Endothelial cell of umbilical vein (primary cell): ENCODE measurements around the gene MBLAC1. TPM values are rescaled to one million over a fixed set of nuclear protein-coding genes. Genes with fewer than 3 reads are reported as not detected.

Experiments
- BruUV-seq: library from RNA; stranded (reverse); fragments of 400-500 nt; replicated peaks from 2 replicates; lab custom pipeline; 2021; lab: Mats Ljungman, UMichigan
- CTCF ChIA-PET: fragments of 300-600, 350-600 bp; sonication (Branson Sonifier 250); formaldehyde crosslinking; loops from one replicate; lab custom pipeline; 2021; ENCODE audit warnings: antibody characterized with exemption, inconsistent platforms; lab: Charles Lee
- POLR2A ChIA-PET: fragments of 300-600, 350-600 bp; sonication (Branson Sonifier 250); formaldehyde crosslinking; loops from one replicate; lab custom pipeline; 2021; ENCODE audit warnings: antibody characterized with exemption, inconsistent platforms; lab: Charles Lee
- DNase-seq: peaks from one replicate; pipeline ENCODE4 v3.0.0-alpha.2; 2011; ENCODE audit warnings: low read depth, low spot score
- FAIRE-seq: peaks from 2 replicates; lab custom pipeline; 2011; peaks lifted over from hg19 to GRCh38; lab: Jason Lieb, UNC
- H2AFZ ChIP-seq: 2 replicates; pipeline ENCODE4 v1.6.0; 2012; ENCODE audit warnings: low read depth, low read length, control low read depth, inconsistent platforms
- H3K27ac ChIP-seq: 2 replicates; pipeline ENCODE4 v1.5.1; 2011; ENCODE audit warnings: low read depth, mild to moderate bottlenecking, control low read depth, low read length, moderate library complexity; ENCODE audit not compliant: insufficient read depth
- H3K27me3 ChIP-seq, 2 experiments: 2 replicates each; pipeline versions ENCODE4 v1.6.0 to v1.6.1; 2011; ENCODE audit warnings: low read length in 2 of 2, mixed read lengths in 1 of 2; ENCODE audit not compliant: control insufficient read depth in 2 of 2, insufficient read depth in 2 of 2
- H3K36me3 ChIP-seq, 2 experiments: 2 replicates in 1 of 2; 3 replicates in 1 of 2; pipeline ENCODE4 v1.5.1; 2011; ENCODE audit warnings: low read length in 2 of 2, mild to moderate bottlenecking in 1 of 2, moderate library complexity in 1 of 2; ENCODE audit not compliant: control insufficient read depth in 2 of 2, insufficient read depth in 2 of 2; ENCODE audit errors: extremely low read depth in 1 of 2
- H3K4me1 ChIP-seq: 3 replicates; pipeline ENCODE4 v1.5.1; 2011; ENCODE audit warnings: mild to moderate bottlenecking, low read length; ENCODE audit not compliant: control insufficient read depth, insufficient read depth; ENCODE audit errors: extremely low read depth
- H3K4me2 ChIP-seq: 2 replicates; pipeline ENCODE4 v1.6.1; 2011; ENCODE audit warnings: low read length, control low read depth, mixed read lengths; ENCODE audit not compliant: insufficient read depth
- H3K4me3 ChIP-seq, 3 experiments: fragments of 200-600 bp in 1 of 3; sonication (generic), shearing (Covaris generic) in 1 of 3; replicated peaks in 1 of 3; 2 replicates each; pipeline ENCODE4 v1.5.1; 2011 to 2016; ENCODE audit warnings: control low read depth in 3 of 3, low read length in 3 of 3, mild to moderate bottlenecking in 2 of 3, inconsistent platforms in 1 of 3, low read depth in 1 of 3, moderate library complexity in 1 of 3; ENCODE audit not compliant: insufficient read depth in 1 of 3
- H3K79me2 ChIP-seq: 2 replicates; pipeline ENCODE4 v1.6.0; 2012; ENCODE audit warnings: low read length, inconsistent platforms; ENCODE audit not compliant: control insufficient read depth, insufficient read depth
- H3K9ac ChIP-seq: replicated peaks from 2 replicates; pipeline ENCODE3; 2011; ENCODE audit warnings: low read length, control low read depth; ENCODE audit not compliant: insufficient read depth; ENCODE audit errors: extremely low read depth
- H3K9me1 ChIP-seq: replicated peaks from 3 replicates; pipeline ENCODE4 v1.6.0; 2011; ENCODE audit warnings: mild to moderate bottlenecking, low read length; ENCODE audit not compliant: control insufficient read depth, insufficient read depth; ENCODE audit errors: extremely low read depth
- H3K9me3 ChIP-seq: replicated peaks from 2 replicates; pipeline ENCODE4 v1.5.1; 2012; ENCODE audit warnings: low read length, inconsistent platforms; ENCODE audit not compliant: control insufficient read depth, insufficient read depth
- H4K20me1 ChIP-seq: replicated peaks from 2 replicates; pipeline ENCODE3; 2011; ENCODE audit warnings: mild to moderate bottlenecking, low read length; ENCODE audit not compliant: control insufficient read depth, insufficient read depth; ENCODE audit errors: extremely low read depth
- CTCF ChIP-seq, 2 donors: IDR thresholded peaks; 1 replicate in 1 of 2; 2 replicates in 1 of 2; pipeline ENCODE4 v1.5.1; 2011; ENCODE audit warnings: low read length in 2 of 2, mild to moderate bottlenecking in 2 of 2, moderate library complexity in 2 of 2, control low read depth in 1 of 2, inconsistent platforms in 1 of 2, low read depth in 1 of 2; ENCODE audit not compliant: insufficient read depth in 1 of 2; ENCODE audit errors: extremely low read depth in 1 of 2
- EZH2 ChIP-seq: IDR thresholded peaks from 2 replicates; pipeline ENCODE4 v1.6.1; 2012; ENCODE audit warnings: borderline replicate concordance, low read depth, mild to moderate bottlenecking, moderate library complexity, low read length, inconsistent platforms; ENCODE audit not compliant: severe bottlenecking
- FOS ChIP-seq: IDR thresholded peaks from 2 replicates; pipeline ENCODE4 v1.6.1; 2011; ENCODE audit warnings: mild to moderate bottlenecking, low read length, moderate library complexity, borderline replicate concordance; ENCODE audit not compliant: insufficient read depth
- GATA2 ChIP-seq: IDR thresholded peaks from 2 replicates; pipeline ENCODE4 v1.7.0; 2011; ENCODE audit warnings: low read depth, mild to moderate bottlenecking, moderate library complexity, mixed read lengths, low read length; ENCODE audit not compliant: insufficient read length, insufficient read depth
- JUN ChIP-seq: IDR thresholded peaks from 2 replicates; pipeline ENCODE4 v1.6.1; 2011; ENCODE audit warnings: borderline replicate concordance, low read depth; ENCODE audit not compliant: insufficient read length, insufficient read depth
- MAX ChIP-seq: IDR thresholded peaks from 2 replicates; pipeline ENCODE4 v1.6.1; 2011; ENCODE audit not compliant: insufficient read depth, insufficient read length
- MYC ChIP-seq: IDR thresholded peaks from one replicate; pipeline ENCODE4 v1.6.1; 2011; ENCODE audit warnings: mild to moderate bottlenecking, low read depth, low read length
- POLR2A ChIP-seq: IDR thresholded peaks from 2 replicates; pipeline ENCODE4 v1.6.1; 2012; ENCODE audit warnings: low read depth, mild to moderate bottlenecking, control low read depth, low read length
- POLR2AphosphoS5 ChIP-seq: IDR thresholded peaks from 2 replicates; pipeline ENCODE4 v1.6.1; 2012; ENCODE audit warnings: low read depth, mild to moderate bottlenecking, control low read depth, low read length, moderate library complexity; ENCODE audit not compliant: insufficient read depth
- dilution Hi-C: fragments of 300-500 bp; cut with MboI; formaldehyde crosslinking; loops from one replicate; pipeline ENCODE4 v1.15.0; 2019; ENCODE audit warnings: low sequenced_read_pairs; ENCODE audit not compliant: extremely low pct_ligation_motif_present
- intact Hi-C: fragments of 100-400 bp; cut with micrococcal nuclease; formaldehyde crosslinking; loops from one replicate; pipeline ENCODE4 v1.10.0; 2022
- polyA plus RNA-seq, 4 experiments: library from polyadenylated mRNA; depleted of rRNA in 3 of 4; stranded (reverse) in 3 of 4; unstranded in 1 of 4; fragments of >200 nt; gene quantifications; 2 replicates each; pipeline versions ENCODE4 v1.2.1 to v1.2.3, GENCODE V29; 2011 to 2012; ENCODE audit warnings: missing spikeins in 1 of 4
- total RNA-seq: library from RNA; stranded (reverse); gene quantifications from 2 replicates; pipeline ENCODE4 v1.2.3, GENCODE V29; 2021

Gene MBLAC1
- total and polyA plus RNA-seq, 2 donors (not counting 3 experiments of a cell fraction or from before 2014, with no cell fraction given): 1.8 to 2.1 TPM

GRCh38 chr7:100090527-100091410 lies 36.0 kb upstream of the MBLAC1 start:
- Histone ChIP-seq H3K9me3 (no peaks in the 10 kb centered on the region), H3K4me2 (no peak overlapping the region), H3K4me1 (peaks cover 39% of the 10 kb centered on the region), H3K27me3 (no peaks in the 10 kb centered on the region), H3K79me2 (peaks cover 21% of the 10 kb centered on the region), H4K20me1 (no peaks in the 10 kb centered on the region), H2AFZ (no peak overlapping the region), H3K9ac (no peak overlapping the region), H3K9me1 (no peaks in the 10 kb centered on the region), H3K4me3 (no peak overlapping the region), H3K27ac (no peak overlapping the region), H3K36me3 (peaks cover 28 to 33% of the 10 kb centered on the region in 2 experiments)
- intact Hi-C loops: no loop called here
- ChIA-PET POLR2A (interaction anchor here (1.6 to 1.9 kb wide), 2 partner anchors 8 to 11 kb away, joined by 3 to 4 read pairs; partner anchors contain the start of genes AP4M1 and MCM7), CTCF (interaction anchor here (0.6 to 1.2 kb wide), 4 partner anchors 8 to 10 kb away, joined by 3 to 5 read pairs (median 4); partner anchors contain the start of genes AP4M1 and MCM7)
- TSS peak; percentile 30 for BruUV-seq
- dilution Hi-C loops: no loop called here
- TF ChIP-seq POLR2A (no peak), JUN (no peak), GATA2 (no peak), FOS (no peak), MAX (no peak), EZH2 (no peak), POLR2AphosphoS5 (no peak), MYC (no peak), CTCF (IDR thresholded peaks at IDR 0.05; ENCODE audit: extremely low read depth in 1 of 2, insufficient read depth in 1 of 2, low read depth in 1 of 2, low read length in 2 of 2) (no peak)
- FAIRE-seq (no peak), DNase-seq (no peak)
